ENCODE measurements around the gene TRIM62.
"Not testable (repeated sequence)": the region's sequence is repeated elsewhere in the genome, so short reads cannot be mapped to it uniquely, and the experiment has no call there.

TRIM62 gene

DNA sequence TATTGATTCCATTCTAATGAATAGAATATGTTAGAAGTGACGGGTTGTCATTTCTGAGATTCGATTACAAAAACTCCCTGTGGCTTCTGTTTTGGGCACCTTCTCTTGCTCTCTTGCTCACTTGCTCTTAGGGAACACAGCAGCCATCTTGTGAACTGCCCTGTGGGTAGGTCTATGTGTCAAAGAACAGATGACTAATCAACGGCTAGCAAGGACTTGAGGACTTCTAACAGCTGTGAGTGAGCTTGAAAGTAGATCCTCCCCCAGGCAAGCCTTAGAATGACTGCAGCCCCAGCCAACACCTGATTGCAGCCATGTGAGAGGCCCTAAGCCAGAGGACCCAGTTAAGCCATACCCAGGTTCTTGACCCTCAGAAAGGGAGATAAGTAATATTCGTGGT lies 51.5 kb downstream of the TRIM62 start:
- DNase-seq: no peak

DNA sequence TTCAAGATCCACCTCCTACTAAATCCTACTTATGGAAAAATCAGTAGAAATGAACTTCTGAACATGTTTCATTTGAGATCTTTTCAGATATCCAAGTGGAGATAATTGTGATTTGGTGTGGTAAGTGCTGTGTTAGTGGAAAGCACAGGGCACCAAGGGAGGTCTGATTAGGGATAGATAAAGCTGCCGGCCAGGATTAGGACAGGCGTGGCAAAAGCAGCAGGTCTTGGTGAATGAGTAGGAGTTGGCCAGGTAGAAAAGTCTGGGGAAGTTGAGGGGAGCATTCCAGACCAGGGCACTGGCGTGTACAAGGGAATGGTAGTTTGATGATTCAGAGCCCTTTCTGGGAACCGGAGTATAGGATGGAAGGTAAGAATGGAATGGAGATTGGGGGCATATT lies 53.1 kb downstream of the TRIM62 start:
- DNase-seq: no peak

DNA sequence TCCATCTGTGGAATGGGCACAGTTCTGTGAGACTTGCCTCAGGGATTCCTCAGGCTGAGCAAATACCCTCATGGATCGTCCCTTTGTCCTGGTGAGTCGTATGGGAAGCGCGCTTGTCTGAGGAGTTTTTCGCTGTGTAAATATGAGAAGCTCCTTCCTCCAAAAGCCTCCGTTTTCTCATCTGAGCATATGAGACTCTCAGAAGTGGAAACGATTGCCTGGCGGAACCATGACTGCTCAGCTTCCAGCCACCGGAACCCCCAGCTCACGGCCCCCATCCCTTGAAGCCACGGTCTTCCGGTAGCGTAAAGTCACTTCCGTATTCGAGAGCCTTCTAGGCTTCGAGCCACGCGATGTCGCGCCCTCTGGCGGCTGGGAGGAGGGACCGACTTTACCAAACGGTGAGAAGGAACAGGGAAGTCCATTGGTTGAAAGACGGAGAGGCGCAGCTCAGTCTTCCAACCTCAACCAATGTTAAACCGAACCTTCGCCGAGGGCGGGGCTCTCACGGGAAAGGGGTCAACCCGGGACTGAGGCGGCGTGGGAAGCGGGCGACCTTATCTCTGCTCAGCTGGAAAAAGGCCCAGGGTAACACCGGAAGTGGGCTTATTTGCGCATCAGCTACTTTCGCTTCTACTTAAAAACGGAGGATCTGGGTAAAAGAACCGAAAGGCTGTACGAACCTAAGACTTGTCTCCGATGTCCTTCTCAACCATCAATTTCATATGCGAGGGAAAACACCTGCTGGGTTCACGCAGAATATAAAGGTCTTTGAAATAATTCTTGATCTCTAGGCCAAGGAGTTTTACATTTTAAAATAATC lies 54.6 kb downstream of the TRIM62 start:
- DNase-seq: peak; percentile 98

DNA sequence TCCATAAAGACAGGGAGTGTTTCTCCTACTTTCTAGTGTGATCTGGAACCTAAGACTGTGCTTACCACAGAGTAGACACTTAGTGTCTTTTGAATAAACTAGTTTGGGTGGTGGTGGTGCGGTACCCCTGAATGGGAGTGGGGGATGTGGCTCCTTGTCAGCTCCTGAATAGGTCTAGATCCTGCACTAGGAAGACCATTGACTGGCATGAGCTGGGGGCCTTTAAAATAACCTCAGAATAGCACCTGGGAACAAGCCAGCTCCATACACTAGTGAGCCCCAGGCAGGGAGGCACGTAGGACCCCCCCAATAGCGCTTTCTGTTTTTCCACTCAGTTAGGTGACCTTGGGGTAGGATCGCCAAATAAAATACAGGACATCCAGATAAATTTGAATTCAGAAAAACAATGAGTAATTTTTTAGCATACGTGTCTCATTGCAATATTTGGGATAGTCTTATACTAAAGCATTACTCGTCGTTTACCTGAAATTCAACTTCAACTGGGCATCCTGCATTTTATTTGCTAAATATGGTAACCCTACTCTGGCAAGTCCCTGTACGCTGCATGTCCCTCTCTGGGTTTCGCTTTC lies 55.3 kb downstream of the TRIM62 start:
- DNase-seq: no peak

DNA sequence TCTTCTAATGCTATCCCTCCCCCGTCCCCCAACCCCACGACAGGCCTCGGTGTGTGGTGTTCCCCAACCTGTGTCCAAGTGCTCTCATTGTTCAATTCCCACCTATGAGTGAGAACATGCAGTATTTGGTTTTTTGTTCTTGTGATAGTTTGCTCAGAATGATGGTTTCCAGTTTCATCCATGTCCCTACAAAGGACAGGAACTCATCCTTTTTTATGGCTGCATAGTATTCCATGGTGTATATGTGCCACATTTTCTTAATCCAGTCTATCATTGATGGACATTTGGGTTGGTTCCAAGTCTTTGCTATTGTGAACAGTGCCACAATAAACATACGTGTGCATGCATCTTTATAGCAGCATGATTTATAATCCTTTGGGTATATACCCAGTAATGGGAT lies 57.2 kb downstream of the TRIM62 start:
- not testable (repeated sequence) for DNase-seq

DNA sequence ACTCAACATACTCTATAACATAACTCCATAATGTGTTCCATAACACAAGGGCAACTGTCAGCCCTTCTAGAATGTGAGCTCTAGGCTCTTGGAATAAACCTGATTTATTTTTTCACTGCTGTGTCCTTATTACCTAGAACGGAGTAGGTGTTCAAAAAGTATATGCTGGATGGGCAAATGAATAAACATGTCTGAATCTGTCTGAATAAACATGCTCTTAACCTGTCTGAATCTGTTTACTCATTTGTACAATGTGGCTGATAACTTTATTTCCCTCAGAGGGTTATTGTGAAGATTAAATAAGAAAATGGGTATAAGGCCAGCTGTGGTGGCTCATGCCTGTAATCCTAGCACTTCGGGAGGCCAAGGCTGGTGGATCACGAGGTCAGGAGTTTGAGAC lies 58.6 kb downstream of the TRIM62 start:
- no peak for DNase-seq

DNA sequence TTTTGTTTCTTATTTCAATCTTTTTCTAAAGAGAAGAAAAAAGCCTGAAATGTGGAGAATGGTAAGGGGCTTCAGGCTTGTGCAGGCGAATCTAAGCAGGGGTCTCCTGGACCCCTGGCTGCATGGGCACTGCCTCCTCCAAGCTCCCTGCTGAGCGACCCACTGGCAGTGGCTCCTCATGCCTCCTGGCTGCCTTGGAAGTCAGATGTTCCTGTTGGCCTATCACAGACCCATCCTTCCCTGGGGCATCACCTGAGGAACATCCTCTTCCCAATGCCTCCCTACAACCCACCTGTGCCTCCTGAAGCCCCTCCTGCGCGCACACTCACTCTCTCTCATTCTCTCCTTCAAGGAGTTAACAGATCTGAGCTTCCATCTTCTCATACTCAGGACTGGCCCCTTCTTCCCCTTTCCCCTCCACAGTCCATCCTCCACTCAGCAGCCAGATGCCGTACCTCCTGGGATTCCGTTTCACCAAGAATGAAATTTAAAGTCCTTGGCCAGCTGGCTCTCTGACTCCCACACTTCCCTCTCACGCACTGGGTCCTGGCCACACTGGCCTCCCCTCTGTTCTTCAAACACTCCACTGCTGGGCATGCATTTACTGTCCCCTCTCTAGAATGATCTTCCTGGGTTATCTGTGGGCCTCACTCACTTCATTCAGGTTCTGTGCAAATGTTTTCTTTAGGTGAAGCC lies 59.2 kb downstream of the TRIM62 start:
- no peak for DNase-seq

DNA sequence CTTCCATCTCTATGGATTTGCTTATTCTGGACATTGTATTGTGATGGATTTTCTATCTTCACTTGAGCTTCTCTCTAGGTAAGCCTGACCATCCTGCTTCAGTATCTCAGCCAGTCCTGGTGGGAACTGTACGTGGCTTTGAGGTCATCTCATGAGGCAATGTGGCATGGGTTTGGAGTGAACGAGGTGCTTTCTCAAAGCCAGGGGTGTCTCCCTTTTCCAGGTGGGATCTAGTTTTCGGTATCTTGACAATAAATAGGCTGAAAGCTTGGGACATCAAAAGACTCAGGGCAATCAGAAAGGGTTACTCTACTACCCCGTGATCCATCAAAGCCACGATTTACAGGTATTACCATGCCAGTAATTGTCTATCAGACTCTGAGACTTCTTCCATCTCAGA lies 60.1 kb downstream of the TRIM62 start:
- DNase-seq: no peak

DNA sequence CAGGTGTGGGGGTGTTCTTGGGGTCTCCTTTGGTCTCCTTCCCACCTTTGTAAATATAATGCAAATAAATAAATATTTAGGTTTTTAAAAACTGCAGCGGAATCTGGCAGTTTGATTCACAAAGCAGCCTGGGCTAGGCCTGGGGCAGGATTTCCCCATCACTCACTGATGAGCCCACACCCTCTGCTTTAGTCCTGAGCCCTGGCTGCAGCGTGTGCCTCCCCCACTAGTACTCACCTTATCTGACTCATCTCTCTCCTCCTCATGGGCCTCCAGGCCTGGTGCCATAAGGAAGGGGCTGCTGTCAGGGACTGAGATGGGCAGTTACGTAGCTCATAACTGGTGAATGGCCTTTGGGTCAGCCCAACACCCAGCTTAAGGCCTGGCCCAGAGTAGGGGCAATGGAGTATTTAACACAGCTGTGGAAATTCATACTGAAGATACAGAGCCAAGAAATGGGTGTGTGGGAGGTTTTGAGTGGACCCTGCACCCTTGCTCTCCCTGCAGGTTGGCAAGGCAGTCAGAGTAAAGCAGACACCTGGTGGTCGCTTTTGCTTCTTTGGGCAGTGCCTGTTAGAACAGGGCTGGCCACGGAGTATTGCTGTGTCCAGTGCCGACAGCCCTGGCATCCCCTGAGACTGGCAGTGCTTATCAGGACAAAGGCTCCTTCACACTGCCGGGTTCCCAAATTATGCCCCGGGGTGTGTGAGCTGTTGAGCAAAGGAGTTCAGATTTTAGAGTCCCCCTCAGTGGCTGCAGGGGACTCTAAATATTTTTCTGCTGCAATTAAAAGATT lies 61.2 kb downstream of the TRIM62 start:
- no peak for DNase-seq

DNA sequence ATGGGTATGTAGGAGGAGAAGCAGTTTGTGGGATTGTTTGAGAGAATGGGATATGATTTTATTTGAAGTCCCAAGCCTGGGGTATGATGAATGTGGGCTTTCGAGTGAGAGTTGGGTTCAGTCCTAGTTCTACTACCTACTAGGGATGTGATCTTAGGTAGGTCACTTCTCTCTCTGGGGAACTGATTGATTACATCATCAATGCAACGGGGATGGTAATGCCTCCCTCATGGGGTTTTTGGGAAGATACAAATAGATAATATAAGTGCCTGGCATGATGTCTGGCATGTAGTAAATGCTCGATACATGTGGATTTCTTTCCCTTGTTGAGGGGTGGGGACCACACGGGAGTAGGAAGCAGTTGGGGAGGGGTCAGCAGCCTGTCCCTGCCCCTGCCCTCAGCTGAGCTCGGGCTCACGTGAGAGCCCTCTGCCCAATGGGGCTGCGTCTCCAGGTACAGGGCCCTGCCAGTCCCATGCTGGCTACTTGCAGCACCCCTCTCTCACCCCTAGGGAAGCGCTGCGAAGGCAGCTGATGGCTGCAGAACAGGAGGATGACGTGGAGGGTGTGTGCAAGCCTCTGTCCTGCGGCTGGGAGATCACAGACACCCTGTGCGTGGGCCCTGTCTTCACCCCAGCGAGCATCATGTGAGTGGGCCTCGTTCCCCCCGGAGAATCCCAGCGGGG lies 62.2 kb downstream of the TRIM62 start:
- DNase-seq: no peak

DNA sequence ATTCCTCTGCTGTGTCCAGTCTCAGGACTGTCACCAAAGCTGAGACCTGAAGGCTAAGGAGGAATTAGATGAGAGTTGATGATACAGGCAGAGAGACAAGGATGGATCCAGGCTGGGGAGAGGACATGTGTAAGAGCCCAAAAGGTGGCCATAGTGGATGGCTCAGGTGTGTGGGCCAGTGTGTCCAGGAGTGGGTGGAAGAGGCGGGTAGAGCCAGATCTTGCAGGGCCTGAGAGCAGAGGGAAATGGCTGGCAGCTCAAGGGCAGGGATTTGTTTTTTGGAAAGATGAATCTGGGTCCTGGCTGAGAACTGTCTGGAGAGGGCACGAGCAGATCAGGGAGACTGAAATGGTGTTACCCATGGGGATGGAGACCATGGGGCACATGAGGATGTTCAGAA lies 62.8 kb downstream of the TRIM62 start:
- DNase-seq: no peak

DNA sequence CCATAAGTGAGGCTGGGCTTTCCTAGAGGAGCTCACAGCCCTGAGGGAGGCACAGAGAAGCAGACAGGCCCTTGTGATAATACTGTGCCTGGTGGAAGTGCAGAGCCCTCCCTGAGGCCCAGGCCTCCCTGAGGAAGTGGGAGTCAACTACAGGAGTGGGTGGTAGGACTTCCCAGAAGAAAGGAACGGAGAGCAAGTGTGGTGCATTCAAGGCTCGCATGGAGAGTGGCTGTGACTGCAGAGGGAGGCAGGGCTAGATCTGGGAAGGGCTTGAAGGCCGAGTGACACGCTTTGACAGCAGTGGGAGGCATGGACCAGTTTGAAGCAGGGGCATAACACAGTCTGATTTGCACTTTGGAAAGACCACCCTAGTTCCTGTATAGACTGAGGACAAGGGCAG lies 63.6 kb downstream of the TRIM62 start:
- no peak for DNase-seq

DNA sequence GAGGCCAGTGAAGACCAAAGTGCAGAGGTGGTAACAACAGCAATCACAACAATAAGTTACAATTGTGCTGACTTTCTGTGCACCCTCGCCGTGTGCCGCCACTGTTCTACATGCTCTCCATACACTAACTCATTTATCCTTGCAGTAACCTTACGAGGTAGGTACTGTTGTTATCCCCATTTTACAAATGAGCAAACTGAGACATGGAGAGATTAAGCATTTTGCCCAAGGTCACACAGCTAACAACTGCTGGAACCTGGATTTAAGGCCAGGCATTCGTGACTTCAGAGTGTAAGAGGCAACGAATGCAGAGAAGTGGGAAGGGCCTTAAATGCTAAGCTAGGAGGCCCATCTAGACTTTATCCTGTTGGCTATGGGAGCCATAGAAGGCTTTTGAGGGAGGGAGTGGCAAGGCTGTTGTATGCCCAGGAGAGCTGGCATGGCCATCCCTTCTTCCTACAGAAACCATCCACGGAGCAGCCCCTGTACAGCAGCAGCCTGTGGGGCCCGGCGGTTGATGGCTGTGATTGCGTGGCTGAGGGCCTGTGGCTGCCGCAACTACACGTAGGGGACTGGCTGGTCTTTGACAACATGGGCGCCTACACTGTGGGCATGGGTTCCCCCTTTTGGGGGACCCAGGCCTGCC lies 64.3 kb downstream of the TRIM62 start:
- DNase-seq: no peak

DNA sequence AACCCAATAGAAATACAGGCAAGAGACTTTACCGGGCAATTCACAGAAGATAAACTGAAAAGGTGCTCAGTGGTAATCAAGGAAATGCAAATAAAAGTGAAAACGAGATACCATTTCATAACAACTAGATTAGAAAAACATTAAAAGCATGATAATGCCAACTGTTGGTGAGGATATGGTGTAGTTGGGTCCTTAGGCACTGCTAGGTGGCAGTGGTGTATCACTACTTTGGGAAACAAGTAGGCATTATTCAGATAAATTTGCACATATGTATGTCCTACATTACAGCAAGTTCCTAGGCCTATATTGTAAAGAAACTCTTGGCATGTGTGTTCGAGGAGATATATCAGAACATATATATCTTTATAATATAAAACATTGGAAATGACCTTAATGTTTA lies 69.9 kb downstream of the TRIM62 start:
- DNase-seq: peak; percentile 27

DNA sequence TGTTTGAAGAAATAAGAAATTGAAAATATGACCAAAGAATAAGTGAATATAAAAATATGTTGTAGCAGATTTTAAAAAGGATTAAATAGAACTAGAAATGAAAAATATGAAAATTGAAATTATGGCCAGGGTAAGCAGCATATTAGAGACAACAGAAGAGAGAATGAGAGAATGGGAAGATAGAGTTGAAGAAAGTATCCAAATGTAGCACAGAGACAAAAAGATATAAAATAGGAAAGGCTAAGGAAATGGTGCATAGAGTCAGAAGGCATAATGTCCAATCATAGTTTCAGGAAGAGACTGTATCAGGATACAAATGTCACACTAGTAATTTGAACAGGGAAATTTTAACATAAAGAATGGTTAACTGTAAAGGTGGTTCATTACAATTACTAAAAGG lies 71.4 kb downstream of the TRIM62 start:
- DNase-seq: no peak

DNA sequence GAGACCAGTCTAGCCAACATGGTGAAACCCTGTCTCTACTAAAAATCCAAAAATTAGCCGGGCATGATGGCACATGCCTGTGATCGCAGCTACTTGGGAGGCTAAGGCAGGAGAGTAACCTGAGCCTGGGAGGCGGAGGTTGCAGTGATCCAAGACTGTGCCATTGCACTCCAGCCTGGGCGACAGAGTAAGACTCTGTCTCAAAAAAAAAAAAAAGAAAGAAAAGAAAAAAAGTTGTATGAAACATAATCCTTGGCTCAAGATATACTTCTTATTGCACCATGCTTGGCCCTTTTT lies 81.8 kb downstream of the TRIM62 start:
- peak; percentile 11 for DNase-seq

DNA sequence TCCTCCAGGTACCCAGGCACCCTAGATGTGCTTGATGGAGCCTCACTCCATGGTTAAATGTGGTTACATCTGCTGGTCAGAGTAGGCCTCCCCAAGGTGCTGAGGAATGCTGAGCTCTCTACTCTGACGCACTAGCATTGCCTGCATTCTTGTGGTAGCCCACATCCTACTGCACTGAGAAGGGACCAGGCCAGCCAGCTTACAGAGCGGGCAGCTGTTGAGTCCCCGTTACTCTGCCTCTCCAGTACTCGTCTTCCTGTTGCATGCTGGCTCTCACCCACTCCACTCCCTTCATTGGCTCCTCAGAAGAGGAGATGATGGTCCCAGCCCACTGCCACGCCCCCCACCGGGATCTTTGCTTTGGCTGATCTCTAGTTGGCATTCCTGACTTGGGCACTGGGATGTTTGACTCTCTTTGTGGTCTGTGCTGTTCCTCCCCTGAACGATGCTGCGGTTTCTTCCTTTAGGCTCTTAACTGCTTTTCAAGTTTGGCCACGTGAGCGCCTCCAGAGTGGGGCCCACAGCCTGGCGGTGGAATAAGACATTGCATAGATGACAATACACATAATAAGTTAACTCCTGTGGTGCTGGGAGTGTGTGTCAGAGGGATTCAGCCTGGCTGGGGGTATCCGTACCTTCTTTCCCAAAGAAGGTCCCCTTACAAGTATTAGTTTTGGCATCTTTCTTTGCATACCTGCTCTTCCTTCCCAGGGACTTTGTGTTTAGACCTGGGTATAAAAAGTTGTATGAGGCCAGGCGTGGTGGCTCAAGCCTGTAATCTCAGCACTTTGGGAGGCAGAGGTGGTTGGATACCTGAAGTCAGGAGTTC lies 82.3 kb downstream of the TRIM62 start:
- no peak for DNase-seq

DNA sequence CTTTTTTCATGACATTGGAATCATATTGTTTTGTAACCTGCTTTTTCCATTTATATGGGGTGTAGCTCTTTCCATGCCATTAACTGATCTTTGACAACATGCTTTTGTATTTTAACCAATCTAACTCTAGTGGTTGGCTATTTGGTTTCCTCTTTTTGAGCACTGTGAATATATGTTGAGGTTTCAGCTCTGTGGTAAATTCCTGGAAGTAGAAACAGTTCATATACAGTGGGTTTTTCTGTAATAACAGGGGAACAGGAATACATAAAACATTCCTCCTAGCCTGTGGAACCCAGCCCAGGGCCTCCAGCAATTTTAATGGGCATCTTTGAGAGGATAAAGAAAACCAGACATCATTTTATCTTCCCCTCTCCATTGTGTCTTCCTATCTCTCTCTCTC lies 83.5 kb downstream of the TRIM62 start:
- DNase-seq: no peak

DNA sequence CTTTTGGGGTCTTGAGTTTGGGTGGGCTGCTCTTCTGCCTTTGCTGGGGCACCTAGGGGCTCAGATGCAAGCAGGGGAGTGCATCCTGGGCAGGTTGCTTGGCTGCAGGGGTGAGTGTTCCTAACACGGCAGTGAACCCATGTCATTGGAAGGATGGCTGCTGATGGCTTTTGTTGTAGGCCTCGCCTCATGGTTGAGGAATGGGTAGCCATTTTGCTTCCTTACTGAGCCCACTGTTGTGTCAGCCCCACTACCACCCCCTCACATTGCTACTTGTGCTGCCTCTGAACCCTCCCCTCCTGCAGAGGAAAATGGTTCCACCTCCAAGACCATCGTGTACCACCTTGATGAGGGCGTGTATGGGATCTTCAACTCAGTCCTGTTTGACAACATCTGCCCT lies 84.1 kb downstream of the TRIM62 start:
- no peak for DNase-seq

DNA sequence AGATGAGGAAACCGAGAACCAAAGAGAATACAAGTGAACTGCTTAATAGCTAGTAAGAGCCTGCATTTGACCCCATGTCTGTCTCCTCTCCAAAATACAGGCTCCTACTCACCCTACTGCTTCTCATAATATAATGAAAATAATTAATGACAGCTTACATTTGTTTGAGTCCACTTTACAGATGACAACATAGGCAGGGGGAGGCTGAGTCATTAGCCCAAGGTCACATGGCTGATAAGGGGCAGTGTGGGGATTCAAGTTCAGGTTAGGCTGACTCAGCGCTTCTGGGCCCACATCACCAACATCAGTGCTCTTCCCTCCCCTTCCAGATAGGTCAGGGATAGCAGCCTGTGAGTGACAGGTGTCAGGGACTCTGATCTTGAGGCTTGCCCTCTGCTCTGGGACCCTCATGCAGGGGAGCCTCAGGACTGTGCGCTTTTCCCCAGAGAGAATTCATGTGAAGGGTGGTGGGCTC lies 84.7 kb downstream of the TRIM62 start:
- DNase-seq: no peak

DNA sequence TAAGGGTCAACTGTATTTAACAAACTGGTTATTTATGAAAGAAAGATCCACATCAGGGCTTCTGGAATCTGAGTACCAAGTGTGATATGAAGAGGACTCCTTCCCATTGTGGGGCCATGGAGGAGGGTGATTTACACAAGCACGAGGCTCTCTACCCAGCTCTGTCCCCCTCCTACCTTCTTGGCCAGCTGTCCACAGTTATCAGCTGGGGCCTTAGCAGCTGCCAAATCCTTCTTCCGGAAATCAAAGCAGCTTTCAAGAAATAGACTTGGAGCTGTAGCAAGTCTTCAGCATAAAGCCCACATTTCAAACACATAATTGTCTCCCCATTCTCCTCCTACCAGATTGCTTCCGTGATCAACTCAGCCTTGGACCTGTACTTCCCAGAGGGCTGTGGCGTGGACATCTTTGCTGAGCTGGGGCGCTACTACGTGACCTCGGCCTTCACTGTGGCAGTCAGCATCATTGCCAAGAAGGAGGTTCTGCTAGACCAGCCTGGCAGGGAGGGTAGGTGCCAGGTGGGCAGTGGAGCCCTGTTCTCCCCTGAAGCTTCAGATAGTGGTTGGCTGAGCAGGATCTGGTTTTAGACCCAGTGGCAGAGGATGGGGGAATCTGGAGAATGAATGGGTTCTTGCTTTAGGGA lies 85.4 kb downstream of the TRIM62 start:
- no peak for DNase-seq

All from NCI-H2171 (cell line).